H9 (cell line): ENCODE results near the gene FSIP1. TPM values are rescaled to one million over a fixed set of nuclear protein-coding genes. Genes with fewer than 3 reads are reported as not detected.

Source experiments
- DNase-seq: peaks from one replicate; pipeline ENCODE4 v3.0.0-alpha.2; 2017
- H2AFZ ChIP-seq: one replicate; pipeline ENCODE4 v1.6.1; 2013; ENCODE audit warnings: mild to moderate bottlenecking, low read length, control low read depth, moderate library complexity
- H2AK5ac ChIP-seq: 2 replicates; pipeline ENCODE4 v1.6.1; 2013; ENCODE audit warnings: low read length, control low read depth, mixed read lengths; ENCODE audit not compliant: insufficient read length
- H2BK120ac ChIP-seq: one replicate; pipeline ENCODE4 v1.6.1; 2013; ENCODE audit warnings: low read depth, mild to moderate bottlenecking, low read length, control low read depth, inconsistent platforms; ENCODE audit not compliant: poor library complexity, severe bottlenecking
- H2BK12ac ChIP-seq: 2 replicates; pipeline ENCODE4 v1.6.1; 2013; ENCODE audit warnings: low read length, control low read depth, mixed read lengths, low read depth; ENCODE audit not compliant: insufficient read length
- H2BK15ac ChIP-seq: 2 replicates; pipeline ENCODE4 v1.6.1; 2013; ENCODE audit warnings: low read depth, low read length, control low read depth
- H2BK20ac ChIP-seq: one replicate; pipeline ENCODE4 v1.6.1; 2013; ENCODE audit warnings: low read depth, mild to moderate bottlenecking, low read length, control low read depth, inconsistent platforms; ENCODE audit not compliant: poor library complexity, severe bottlenecking
- H2BK5ac ChIP-seq: 2 replicates; pipeline ENCODE4 v1.6.1; 2013; ENCODE audit warnings: low read length, control low read depth, mixed read lengths; ENCODE audit not compliant: insufficient read length
- H3K14ac ChIP-seq: 2 replicates; pipeline ENCODE4 v1.6.1; 2013; ENCODE audit warnings: low read length, control low read depth; ENCODE audit not compliant: insufficient read depth
- H3K18ac ChIP-seq: 2 replicates; pipeline ENCODE4 v1.6.1; 2013; ENCODE audit warnings: low read depth, mild to moderate bottlenecking, mixed read lengths, low read length, control low read depth; ENCODE audit not compliant: insufficient read length
- H3K23ac ChIP-seq: 2 replicates; pipeline ENCODE4 v1.6.1; 2013; ENCODE audit warnings: low read length, control low read depth, mixed read lengths, low read depth; ENCODE audit not compliant: insufficient read length
- H3K23me2 ChIP-seq: 2 replicates; pipeline ENCODE4 v1.6.1; 2013; ENCODE audit warnings: low read depth, mild to moderate bottlenecking, mixed read lengths, low read length, control low read depth; ENCODE audit not compliant: insufficient read length, poor library complexity, severe bottlenecking
- H3K27ac ChIP-seq: 2 replicates; pipeline ENCODE4 v1.5.1; 2013; ENCODE audit warnings: low read length, control low read depth, mixed read lengths, low read depth; ENCODE audit not compliant: insufficient read length
- H3K27me3 ChIP-seq: 2 replicates; pipeline ENCODE4 v1.6.1; 2013; ENCODE audit warnings: low read length, control low read depth, inconsistent platforms; ENCODE audit not compliant: insufficient read depth
- H3K4ac ChIP-seq: 2 replicates; pipeline ENCODE4 v1.6.1; 2013; ENCODE audit warnings: low read depth, mild to moderate bottlenecking, control low read depth, inconsistent platforms, low read length, moderate library complexity
- H3K4me1 ChIP-seq: 2 replicates; pipeline ENCODE4 v1.6.1; 2013; ENCODE audit warnings: low read length, control low read depth, inconsistent platforms; ENCODE audit not compliant: insufficient read depth
- H3K4me2 ChIP-seq: 2 replicates; pipeline ENCODE4 v1.6.1; 2013; ENCODE audit warnings: low read length, control low read depth, mixed read lengths; ENCODE audit not compliant: insufficient read length, insufficient read depth
- H3K56ac ChIP-seq: 2 replicates; pipeline ENCODE4 v1.6.1; 2013; ENCODE audit warnings: low read depth, mild to moderate bottlenecking, mixed read lengths, low read length, control low read depth; ENCODE audit not compliant: insufficient read length
- H3K79me1 ChIP-seq: 2 replicates; pipeline ENCODE4 v1.6.1; 2013; ENCODE audit warnings: low read depth, mild to moderate bottlenecking, moderate library complexity, low read length, control low read depth, inconsistent platforms; ENCODE audit not compliant: insufficient read depth, poor library complexity, severe bottlenecking
- H3K79me2 ChIP-seq: 2 replicates; pipeline ENCODE4 v1.6.1; 2013; ENCODE audit warnings: low read length, control low read depth, inconsistent platforms; ENCODE audit not compliant: insufficient read depth
- H3K9ac ChIP-seq: 2 replicates; pipeline ENCODE4 v1.6.1; 2013; ENCODE audit warnings: low read length, control low read depth, mixed read lengths; ENCODE audit not compliant: insufficient read length; ENCODE audit errors: extremely low read depth
- H3K9me3 ChIP-seq: one replicate; pipeline ENCODE4 v1.6.1; 2013; ENCODE audit warnings: low read depth, low read length, inconsistent platforms; ENCODE audit not compliant: control insufficient read depth
- H3T11ph ChIP-seq: one replicate; pipeline ENCODE4 v1.6.1; 2013; ENCODE audit warnings: mild to moderate bottlenecking, low read length, control low read depth, inconsistent platforms
- H4K20me1 ChIP-seq: one replicate; pipeline ENCODE4 v1.6.1; 2013; ENCODE audit not compliant: control insufficient read depth, insufficient read length, insufficient read depth
- H4K5ac ChIP-seq: 2 replicates; pipeline ENCODE4 v1.6.1; 2013; ENCODE audit warnings: low read depth, mild to moderate bottlenecking, mixed read lengths, low read length, control low read depth; ENCODE audit not compliant: insufficient read length
- H4K8ac ChIP-seq: replicated peaks from 2 replicates; pipeline ENCODE4 v1.6.1; 2013; ENCODE audit warnings: low read length, control low read depth, mixed read lengths, low read depth; ENCODE audit not compliant: insufficient read length
- H4K91ac ChIP-seq: 2 replicates; pipeline ENCODE4 v1.6.1; 2013; ENCODE audit warnings: low read depth, mild to moderate bottlenecking, moderate library complexity, mixed read lengths, low read length, control low read depth; ENCODE audit not compliant: insufficient read length
- H3K27ac Mint-ChIP-seq, 3 experiments: 2 replicates in 2 of 3; 3 replicates in 1 of 3; pipeline ENCODE4 v1.8.0; 2020 to 2021; ENCODE audit warnings: mixed read lengths in 3 of 3, mild to moderate bottlenecking in 1 of 3, moderate library complexity in 1 of 3
- H3K27me3 Mint-ChIP-seq: 2 replicates; pipeline ENCODE4 v1.8.0; 2021; ENCODE audit warnings: low read depth, mild to moderate bottlenecking, moderate library complexity, mixed read lengths
- H3K36me3 Mint-ChIP-seq, 3 experiments: 2 replicates in 2 of 3; 3 replicates in 1 of 3; pipeline ENCODE4 v1.8.0; 2020 to 2021; ENCODE audit warnings: low read depth in 3 of 3, mixed read lengths in 3 of 3; ENCODE audit not compliant: insufficient read depth in 1 of 3
- H3K4me1 Mint-ChIP-seq, 2 experiments: 2 replicates each; pipeline ENCODE4 v1.8.0; 2020; ENCODE audit warnings: mixed read lengths in 2 of 2
- H3K4me3 Mint-ChIP-seq, 2 experiments: 2 replicates in 1 of 2; 3 replicates in 1 of 2; pipeline ENCODE4 v1.8.0; 2020 to 2021; ENCODE audit warnings: mild to moderate bottlenecking in 2 of 2, mixed read lengths in 2 of 2, moderate library complexity in 1 of 2
- H3K9me3 Mint-ChIP-seq, 2 experiments: 2 replicates in 1 of 2; 3 replicates in 1 of 2; pipeline ENCODE4 v1.8.0; 2020; ENCODE audit warnings: mild to moderate bottlenecking in 2 of 2, mixed read lengths in 2 of 2, moderate library complexity in 1 of 2
- WGBS: extraction: QIAGEN DNeasy Blood & Tissue Kit; methylation state at CpG from one replicate; pipeline ENCODE4 v1.1.7; 2013; ENCODE audit warnings: missing lambda C conversion rate, low lambda C conversion rate, mixed read lengths; ENCODE audit not compliant: insufficient read length; ENCODE audit errors: extremely low coverage; 5-methylcytosine and 5-hydroxymethylcytosine counted together
- total RNA-seq: library from RNA; stranded (reverse); gene quantifications from 2 replicates; pipeline ENCODE4 v1.2.1, GENCODE V29; 2021
- TF ChIP-seq, protein P1 (sequence below): fragments of 200-600 bp; sonication (generic); conservative IDR thresholded peaks from 3 replicates; pipeline ENCODE4 v1.8.0; 2021; ENCODE audit warnings: antibody characterized with exemption, mild to moderate bottlenecking

Gene FSIP1
- total RNA-seq, 1 experiment from 2014 or later, result 0.96 TPM

- Histone ChIP-seq H3T11ph (no peak overlapping the region), H3K23ac (no peak overlapping the region), H3K18ac (no peak overlapping the region), H3K4ac (no peak overlapping the region), H3K23me2 (no peaks in the 10 kb centered on the region), H4K20me1 (no peaks in the 10 kb centered on the region), H3K79me1 (no peaks in the 10 kb centered on the region), H4K5ac (no peak overlapping the region), H3K79me2 (no peaks in the 10 kb centered on the region), H3K56ac (no peak overlapping the region), H2BK120ac (no peak overlapping the region), H4K91ac (no peak overlapping the region), H3K27ac (no peak overlapping the region), H3K4me1 (no peaks in the 10 kb centered on the region), H3K9me3 (no peaks in the 10 kb centered on the region), H2BK20ac (no peak overlapping the region), H2AK5ac (no peak overlapping the region), H2BK15ac (no peak overlapping the region), H2BK5ac (no peak overlapping the region), H3K27me3 (no peaks in the 10 kb centered on the region), H3K14ac (no peak overlapping the region), H3K4me2 (no peak overlapping the region), H3K9ac (no peak overlapping the region), H4K8ac (no peak overlapping the region), H2BK12ac (no peak overlapping the region), H2AFZ (no peak overlapping the region)
- H3K4me3 Mint-ChIP-seq, result no peak overlapping the region
- no peak for DNase-seq
- H3K27ac Mint-ChIP-seq, result no peak overlapping the region
- WGBS, result no CpG with 5 or more reads among the region's 2 CpGs
- H3K4me1 Mint-ChIP-seq, result peaks cover 2 to 4% of the 10 kb centered on the region in 2 experiments; a peak in 1 of 4 replicates
- TF ChIP-seq, protein P1, sequence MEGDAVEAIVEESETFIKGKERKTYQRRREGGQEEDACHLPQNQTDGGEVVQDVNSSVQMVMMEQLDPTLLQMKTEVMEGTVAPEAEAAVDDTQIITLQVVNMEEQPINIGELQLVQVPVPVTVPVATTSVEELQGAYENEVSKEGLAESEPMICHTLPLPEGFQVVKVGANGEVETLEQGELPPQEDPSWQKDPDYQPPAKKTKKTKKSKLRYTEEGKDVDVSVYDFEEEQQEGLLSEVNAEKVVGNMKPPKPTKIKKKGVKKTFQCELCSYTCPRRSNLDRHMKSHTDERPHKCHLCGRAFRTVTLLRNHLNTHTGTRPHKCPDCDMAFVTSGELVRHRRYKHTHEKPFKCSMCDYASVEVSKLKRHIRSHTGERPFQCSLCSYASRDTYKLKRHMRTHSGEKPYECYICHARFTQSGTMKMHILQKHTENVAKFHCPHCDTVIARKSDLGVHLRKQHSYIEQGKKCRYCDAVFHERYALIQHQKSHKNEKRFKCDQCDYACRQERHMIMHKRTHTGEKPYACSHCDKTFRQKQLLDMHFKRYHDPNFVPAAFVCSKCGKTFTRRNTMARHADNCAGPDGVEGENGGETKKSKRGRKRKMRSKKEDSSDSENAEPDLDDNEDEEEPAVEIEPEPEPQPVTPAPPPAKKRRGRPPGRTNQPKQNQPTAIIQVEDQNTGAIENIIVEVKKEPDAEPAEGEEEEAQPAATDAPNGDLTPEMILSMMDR, result no peak
- no peaks in the 10 kb centered on the region for H3K27me3 Mint-ChIP-seq
- H3K9me3 Mint-ChIP-seq, result peaks cover 2 to 11% of the 10 kb centered on the region in 2 experiments; a peak in 3 of 5 replicates
- peaks cover 0 to 25% (median 2%) of the 10 kb centered on the region in 3 experiments; a peak in 3 of 7 replicates for H3K36me3 Mint-ChIP-seq
These were observed 34.4 kb downstream of the FSIP1 start for GRCh38 chr15:39748276-39748675.
